ENCODE data around the gene OLFML1. TPM values are rescaled to one million over a fixed set of nuclear protein-coding genes. Genes with fewer than 3 reads are reported as not detected.

The OLFML1 gene
- total RNA-seq, result 0.25 TPM in 1 of 2 replicates, not detected in the other

GRCh38 chr11:7485186-7486097, at the start of gene OLFML1:
Gene OLFML1, plus strand, starts transcription at chr11:7485506. Its CDS starts 370 bp downstream, at chr11:7485876.
- no peak for DNase-seq (ENCODE audit: low read depth in 2 of 2)

- no peak for DNase-seq (ENCODE audit: low read depth in 2 of 2)
These were observed 49.2 kb upstream of the OLFML1 start for GRCh38 chr11:7436146-7436545.

- DNase-seq (ENCODE audit: low read depth in 2 of 2), result peak in 1 of 2 donors; percentile 6
These were observed 48.6 kb upstream of the OLFML1 start for GRCh38 chr11:7436657-7437056.

GRCh38 chr11:7437696-7438095, 47.6 kb upstream of the OLFML1 start:
- no peak for DNase-seq (ENCODE audit: low read depth in 2 of 2)

- DNase-seq (ENCODE audit: low read depth in 2 of 2), result no peak
These were observed 45.5 kb upstream of the OLFML1 start for GRCh38 chr11:7439746-7440320.

- DNase-seq (ENCODE audit: low read depth in 2 of 2), result peak; percentile 20 to 53
These were observed 42.6 kb upstream of the OLFML1 start for GRCh38 chr11:7442588-7443215.

GRCh38 chr11:7444091-7444981, 41.0 kb upstream of the OLFML1 start:
- DNase-seq (ENCODE audit: low read depth in 2 of 2), result no peak

GRCh38 chr11:7445564-7445963, 39.7 kb upstream of the OLFML1 start:
- DNase-seq (ENCODE audit: low read depth in 2 of 2), result no peak

GRCh38 chr11:7448201-7448600, 37.1 kb upstream of the OLFML1 start:
- DNase-seq (ENCODE audit: low read depth in 2 of 2), result no peak

- no peak for DNase-seq (ENCODE audit: low read depth in 2 of 2)
These were observed 36.0 kb upstream of the OLFML1 start for GRCh38 chr11:7449211-7449840.

- no peak for DNase-seq (ENCODE audit: low read depth in 2 of 2)
These were observed 35.5 kb upstream of the OLFML1 start for GRCh38 chr11:7449841-7450214.

GRCh38 chr11:7450836-7451235, 34.5 kb upstream of the OLFML1 start:
- DNase-seq (ENCODE audit: low read depth in 2 of 2), result no peak

- DNase-seq (ENCODE audit: low read depth in 2 of 2), result no peak
These were observed 33.8 kb upstream of the OLFML1 start for GRCh38 chr11:7451520-7451919.

GRCh38 chr11:7451952-7452494, 33.3 kb upstream of the OLFML1 start:
- no peak for DNase-seq (ENCODE audit: low read depth in 2 of 2)

GRCh38 chr11:7454854-7455253, 30.5 kb upstream of the OLFML1 start:
- DNase-seq (ENCODE audit: low read depth in 2 of 2), result no peak

- no peak for DNase-seq (ENCODE audit: low read depth in 2 of 2)
These were observed 28.1 kb upstream of the OLFML1 start for GRCh38 chr11:7457211-7457610.

- no peak for DNase-seq (ENCODE audit: low read depth in 2 of 2)
These were observed 22.6 kb upstream of the OLFML1 start for GRCh38 chr11:7462706-7463105.

- DNase-seq (ENCODE audit: low read depth in 2 of 2), result no peak
These were observed 17.7 kb upstream of the OLFML1 start for GRCh38 chr11:7467652-7468051.

GRCh38 chr11:7469351-7469865, 15.9 kb upstream of the OLFML1 start:
- no peak for DNase-seq (ENCODE audit: low read depth in 2 of 2)

- no peak for DNase-seq (ENCODE audit: low read depth in 2 of 2)
These were observed 14.2 kb upstream of the OLFML1 start for GRCh38 chr11:7471071-7471470.
